GM12801 (cell line): ENCODE measurements around the gene ANXA10.

Experiments used
- TF ChIP-seq, protein P1 (sequence below): IDR thresholded peaks from one replicate; pipeline ENCODE4 v1.5.1; 2011; ENCODE audit warnings: control low read depth; ENCODE audit not compliant: insufficient read length; ENCODE audit errors: extremely low read depth

ANXA10 gene

DNA sequence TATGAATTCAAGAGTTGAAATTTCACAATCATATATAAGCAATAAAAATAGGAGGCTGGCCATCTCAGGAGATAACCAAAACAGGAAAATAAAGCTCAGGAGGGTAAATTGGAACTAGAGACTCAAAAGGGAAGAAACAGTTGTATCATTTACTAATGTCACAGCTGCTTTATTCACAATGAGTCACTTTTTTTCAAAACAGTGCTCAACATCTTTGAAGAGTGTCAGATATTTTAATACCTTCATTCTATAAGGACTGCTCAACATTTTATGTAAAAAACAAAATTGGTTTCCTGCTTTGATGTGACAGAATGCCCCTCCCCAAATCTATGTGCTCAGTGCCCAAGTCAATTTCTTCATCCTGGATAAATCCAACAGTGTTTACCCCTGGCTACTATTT is 128.6 kb downstream of the ANXA10 start:
- TF ChIP-seq, protein P1, sequence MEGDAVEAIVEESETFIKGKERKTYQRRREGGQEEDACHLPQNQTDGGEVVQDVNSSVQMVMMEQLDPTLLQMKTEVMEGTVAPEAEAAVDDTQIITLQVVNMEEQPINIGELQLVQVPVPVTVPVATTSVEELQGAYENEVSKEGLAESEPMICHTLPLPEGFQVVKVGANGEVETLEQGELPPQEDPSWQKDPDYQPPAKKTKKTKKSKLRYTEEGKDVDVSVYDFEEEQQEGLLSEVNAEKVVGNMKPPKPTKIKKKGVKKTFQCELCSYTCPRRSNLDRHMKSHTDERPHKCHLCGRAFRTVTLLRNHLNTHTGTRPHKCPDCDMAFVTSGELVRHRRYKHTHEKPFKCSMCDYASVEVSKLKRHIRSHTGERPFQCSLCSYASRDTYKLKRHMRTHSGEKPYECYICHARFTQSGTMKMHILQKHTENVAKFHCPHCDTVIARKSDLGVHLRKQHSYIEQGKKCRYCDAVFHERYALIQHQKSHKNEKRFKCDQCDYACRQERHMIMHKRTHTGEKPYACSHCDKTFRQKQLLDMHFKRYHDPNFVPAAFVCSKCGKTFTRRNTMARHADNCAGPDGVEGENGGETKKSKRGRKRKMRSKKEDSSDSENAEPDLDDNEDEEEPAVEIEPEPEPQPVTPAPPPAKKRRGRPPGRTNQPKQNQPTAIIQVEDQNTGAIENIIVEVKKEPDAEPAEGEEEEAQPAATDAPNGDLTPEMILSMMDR, result no peak

DNA sequence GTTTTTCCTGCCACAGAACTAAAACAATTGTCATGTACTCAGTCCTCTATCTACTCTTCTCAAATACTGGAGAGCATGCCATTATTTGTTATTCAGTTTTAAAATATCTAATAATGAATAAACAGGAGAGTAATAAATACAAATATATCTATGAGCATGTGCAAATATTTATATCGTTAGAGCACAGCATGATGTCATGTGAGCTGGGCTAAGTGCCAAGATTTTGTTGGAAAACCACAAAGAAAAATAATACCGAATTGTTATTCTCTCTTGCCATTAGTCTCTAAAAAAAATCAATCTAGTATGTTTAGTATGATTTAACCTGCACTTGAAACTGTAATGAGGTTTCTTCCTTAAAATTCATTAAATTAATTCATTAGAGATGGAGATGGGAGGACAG is 129.0 kb downstream of the ANXA10 start:
- TF ChIP-seq, protein P1, result no peak
